ENCODE measurements around the gene SYMPK.

SYMPK gene

DNA sequence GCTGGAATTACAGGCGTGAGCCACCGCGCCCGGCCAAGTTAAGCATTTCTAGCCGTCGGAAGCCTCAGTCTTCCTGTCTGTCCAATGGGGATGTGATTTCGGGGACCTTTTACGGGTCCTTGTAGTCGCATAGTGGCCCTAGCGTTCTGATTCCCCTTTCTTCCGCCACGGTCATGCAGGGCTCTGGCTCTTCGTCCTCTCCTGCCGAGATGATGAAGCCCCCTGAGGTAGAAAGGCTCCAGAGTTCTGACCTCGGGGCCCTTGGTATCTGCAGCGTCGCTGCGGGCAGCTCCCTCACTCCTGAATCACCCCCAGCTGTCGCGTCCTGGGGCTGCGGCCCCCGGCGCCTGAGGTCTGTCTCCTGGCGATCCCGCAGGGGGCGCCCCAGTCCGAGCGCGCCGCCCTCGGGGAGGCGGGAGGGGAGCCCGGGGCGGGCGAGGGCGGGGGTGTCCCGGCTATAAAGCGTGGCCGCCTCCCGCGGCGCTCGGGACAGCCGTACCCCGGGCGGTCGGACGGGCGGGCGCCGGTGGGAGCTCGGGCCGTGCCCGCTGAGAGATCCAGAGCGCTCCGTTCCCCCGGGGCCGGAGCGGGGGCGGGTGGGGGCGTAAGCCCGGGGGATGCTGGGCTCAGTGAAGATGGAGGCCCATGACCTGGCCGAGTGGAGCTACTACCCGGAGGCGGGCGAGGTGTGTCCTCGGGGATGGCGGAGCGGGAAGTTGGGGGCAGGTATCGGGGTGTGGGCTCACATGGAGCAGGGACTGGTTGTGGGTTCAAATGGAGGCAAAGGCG is 1.1 kb upstream of the SYMPK start, which contains the start of gene FOXA3 (continued):
- no peak for TF ChIP-seq ZNF555 (tag by site-specific recombination; conservative IDR thresholded peaks at IDR 0.05)
- TF ChIP-seq ZNF174 (tag by site-specific recombination; IDR thresholded peaks at IDR 0.05): no peak
- no peak for TF ChIP-seq ZNF140 (tag by site-specific recombination; IDR thresholded peaks at IDR 0.05)
- TF ChIP-seq, protein P1, sequence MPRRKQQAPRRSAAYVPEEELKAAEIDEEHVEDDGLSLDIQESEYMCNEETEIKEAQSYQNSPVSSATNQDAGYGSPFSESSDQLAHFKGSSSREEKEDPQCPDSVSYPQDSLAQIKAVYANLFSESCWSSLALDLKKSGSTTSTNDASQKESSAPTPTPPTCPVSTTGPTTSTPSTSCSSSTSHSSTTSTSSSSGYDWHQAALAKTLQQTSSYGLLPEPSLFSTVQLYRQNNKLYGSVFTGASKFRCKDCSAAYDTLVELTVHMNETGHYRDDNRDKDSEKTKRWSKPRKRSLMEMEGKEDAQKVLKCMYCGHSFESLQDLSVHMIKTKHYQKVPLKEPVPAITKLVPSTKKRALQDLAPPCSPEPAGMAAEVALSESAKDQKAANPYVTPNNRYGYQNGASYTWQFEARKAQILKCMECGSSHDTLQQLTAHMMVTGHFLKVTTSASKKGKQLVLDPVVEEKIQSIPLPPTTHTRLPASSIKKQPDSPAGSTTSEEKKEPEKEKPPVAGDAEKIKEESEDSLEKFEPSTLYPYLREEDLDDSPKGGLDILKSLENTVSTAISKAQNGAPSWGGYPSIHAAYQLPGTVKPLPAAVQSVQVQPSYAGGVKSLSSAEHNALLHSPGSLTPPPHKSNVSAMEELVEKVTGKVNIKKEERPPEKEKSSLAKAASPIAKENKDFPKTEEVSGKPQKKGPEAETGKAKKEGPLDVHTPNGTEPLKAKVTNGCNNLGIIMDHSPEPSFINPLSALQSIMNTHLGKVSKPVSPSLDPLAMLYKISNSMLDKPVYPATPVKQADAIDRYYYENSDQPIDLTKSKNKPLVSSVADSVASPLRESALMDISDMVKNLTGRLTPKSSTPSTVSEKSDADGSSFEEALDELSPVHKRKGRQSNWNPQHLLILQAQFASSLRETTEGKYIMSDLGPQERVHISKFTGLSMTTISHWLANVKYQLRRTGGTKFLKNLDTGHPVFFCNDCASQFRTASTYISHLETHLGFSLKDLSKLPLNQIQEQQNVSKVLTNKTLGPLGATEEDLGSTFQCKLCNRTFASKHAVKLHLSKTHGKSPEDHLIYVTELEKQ (tag by site-specific recombination; IDR thresholded peaks at IDR 0.05; ENCODE audit: borderline replicate concordance): no peak
- no peak for TF ChIP-seq HOXC10 (CRISPR knock-in tag; IDR thresholded peaks at IDR 0.05)
- TF ChIP-seq ZNF335 (tag by site-specific recombination; conservative IDR thresholded peaks at IDR 0.05): peak; percentile 74
- TF ChIP-seq ZNF155 (tag by site-specific recombination; IDR thresholded peaks at IDR 0.05): no peak
- TF ChIP-seq ZFHX2 (tag by site-specific recombination; conservative IDR thresholded peaks at IDR 0.05): peak; percentile 81
- TF ChIP-seq, protein P2, sequence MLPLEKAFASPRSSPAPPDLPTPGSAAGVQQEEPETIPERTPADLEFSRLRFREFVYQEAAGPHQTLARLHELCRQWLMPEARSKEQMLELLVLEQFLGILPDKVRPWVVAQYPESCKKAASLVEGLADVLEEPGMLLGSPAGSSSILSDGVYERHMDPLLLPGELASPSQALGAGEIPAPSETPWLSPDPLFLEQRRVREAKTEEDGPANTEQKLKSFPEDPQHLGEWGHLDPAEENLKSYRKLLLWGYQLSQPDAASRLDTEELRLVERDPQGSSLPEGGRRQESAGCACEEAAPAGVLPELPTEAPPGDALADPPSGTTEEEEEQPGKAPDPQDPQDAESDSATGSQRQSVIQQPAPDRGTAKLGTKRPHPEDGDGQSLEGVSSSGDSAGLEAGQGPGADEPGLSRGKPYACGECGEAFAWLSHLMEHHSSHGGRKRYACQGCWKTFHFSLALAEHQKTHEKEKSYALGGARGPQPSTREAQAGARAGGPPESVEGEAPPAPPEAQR (tag by site-specific recombination; IDR thresholded peaks at IDR 0.05): no peak
- no peak for TF ChIP-seq ZFP69B (tag by site-specific recombination; IDR thresholded peaks at IDR 0.05)
- no peak for TF ChIP-seq ZNF324 (tag by site-specific recombination; IDR thresholded peaks at IDR 0.05)
- TF ChIP-seq ZNF239 (tag by site-specific recombination; IDR thresholded peaks at IDR 0.05): no peak
- TF ChIP-seq GLI2 (tag by site-specific recombination; IDR thresholded peaks at IDR 0.05; ENCODE audit: borderline replicate concordance, low read depth): no peak
- TF ChIP-seq, protein P3, sequence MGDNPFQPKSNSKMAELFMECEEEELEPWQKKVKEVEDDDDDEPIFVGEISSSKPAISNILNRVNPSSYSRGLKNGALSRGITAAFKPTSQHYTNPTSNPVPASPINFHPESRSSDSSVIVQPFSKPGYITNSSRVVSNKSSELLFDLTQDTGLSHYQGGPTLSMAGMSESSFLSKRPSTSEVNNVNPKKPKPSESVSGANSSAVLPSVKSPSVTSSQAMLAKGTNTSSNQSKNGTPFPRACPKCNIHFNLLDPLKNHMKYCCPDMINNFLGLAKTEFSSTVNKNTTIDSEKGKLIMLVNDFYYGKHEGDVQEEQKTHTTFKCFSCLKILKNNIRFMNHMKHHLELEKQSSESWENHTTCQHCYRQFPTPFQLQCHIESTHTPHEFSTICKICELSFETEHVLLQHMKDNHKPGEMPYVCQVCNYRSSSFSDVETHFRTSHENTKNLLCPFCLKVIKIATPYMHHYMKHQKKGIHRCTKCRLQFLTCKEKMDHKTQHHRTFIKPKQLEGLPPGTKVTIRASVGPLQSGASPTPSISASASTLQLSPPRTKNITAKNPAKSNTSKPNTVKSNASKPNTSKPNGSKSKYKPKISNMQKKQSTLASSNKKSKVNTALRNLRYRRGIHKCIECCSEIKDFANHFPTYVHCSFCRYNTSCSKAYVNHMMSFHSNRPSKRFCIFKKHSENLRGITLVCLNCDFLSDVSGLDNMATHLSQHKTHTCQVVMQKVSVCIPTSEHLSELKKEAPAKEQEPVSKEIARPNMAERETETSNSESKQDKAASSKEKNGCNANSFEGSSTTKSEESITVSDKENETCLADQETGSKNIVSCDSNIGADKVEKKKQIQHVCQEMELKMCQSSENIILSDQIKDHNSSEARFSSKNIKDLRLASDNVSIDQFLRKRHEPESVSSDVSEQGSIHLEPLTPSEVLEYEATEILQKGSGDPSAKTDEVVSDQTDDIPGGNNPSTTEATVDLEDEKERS (tag by site-specific recombination; IDR thresholded peaks at IDR 0.05): peak; percentile 74; the same call in 1 of the 2 replicates
- TF ChIP-seq SETDB1 (IDR thresholded peaks at IDR 0.05; ENCODE audit: insufficient read length, low read length): no peak
- TF ChIP-seq OVOL3 (tag by site-specific recombination; IDR thresholded peaks at IDR 0.05): no peak
- no peak for TF ChIP-seq SCRT1 (tag by site-specific recombination; IDR thresholded peaks at IDR 0.05; ENCODE audit: borderline replicate concordance)

DNA sequence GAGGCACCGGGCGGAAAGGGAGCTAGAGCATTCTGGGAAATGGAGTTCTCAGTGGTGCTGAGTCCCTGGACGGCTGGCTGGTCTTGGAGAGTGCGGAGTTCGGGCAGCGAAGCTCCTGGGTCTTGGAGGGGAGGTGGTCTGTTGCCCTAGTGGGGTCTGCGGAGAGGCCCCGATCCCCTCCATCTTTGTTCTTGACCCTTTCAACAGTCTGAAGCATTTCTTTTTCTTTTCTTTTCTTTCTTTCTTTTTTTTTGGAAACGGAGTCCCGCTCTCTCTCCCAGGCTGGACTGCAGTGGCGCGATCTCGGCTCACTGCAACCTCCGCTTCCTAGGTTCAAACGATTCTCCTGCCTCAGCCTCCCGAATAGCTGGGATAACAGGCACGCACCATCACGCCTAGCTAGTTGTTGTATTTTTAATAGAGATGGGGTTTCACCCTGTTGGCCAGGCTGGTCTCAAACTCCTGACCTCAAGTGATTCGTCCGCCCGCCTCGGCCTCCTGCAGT is 440 bp upstream of the SYMPK start:
- POLR2A ChIA-PET: interaction anchor here (0.6 to 3.7 kb wide), 19 partner anchors 10 to 737 kb away, joined by 3 to 39 read pairs (median 4); partner anchors contain the start of genes CALM3, CCDC61, CCDC8 and IRF2BP1
- H3K27ac ChIP-seq (ENCODE audit: extremely low read depth, low read depth, low read length): no peak overlapping the region
- no peak for TF ChIP-seq ZNF138 (tag by site-specific recombination; IDR thresholded peaks at IDR 0.05; ENCODE audit: borderline replicate concordance)
- TF ChIP-seq GLI4 (tag by site-specific recombination; IDR thresholded peaks at IDR 0.05): 0 out of 2 replicates have a peak, but pooled peaks have one; percentile 40
- TF ChIP-seq ZNF366 (tag by site-specific recombination; conservative IDR thresholded peaks at IDR 0.05): 0 out of 2 replicates have a peak, but pooled peaks have one; percentile 8
- peak; percentile 97 for TF ChIP-seq ZBTB17 (tag by site-specific recombination; IDR thresholded peaks at IDR 0.05)
- peak; percentile 13; the same call in 1 of the 2 replicates for TF ChIP-seq ZBTB7A (tag by site-specific recombination; IDR thresholded peaks at IDR 0.05; ENCODE audit: low read depth)
- TF ChIP-seq, protein P4, sequence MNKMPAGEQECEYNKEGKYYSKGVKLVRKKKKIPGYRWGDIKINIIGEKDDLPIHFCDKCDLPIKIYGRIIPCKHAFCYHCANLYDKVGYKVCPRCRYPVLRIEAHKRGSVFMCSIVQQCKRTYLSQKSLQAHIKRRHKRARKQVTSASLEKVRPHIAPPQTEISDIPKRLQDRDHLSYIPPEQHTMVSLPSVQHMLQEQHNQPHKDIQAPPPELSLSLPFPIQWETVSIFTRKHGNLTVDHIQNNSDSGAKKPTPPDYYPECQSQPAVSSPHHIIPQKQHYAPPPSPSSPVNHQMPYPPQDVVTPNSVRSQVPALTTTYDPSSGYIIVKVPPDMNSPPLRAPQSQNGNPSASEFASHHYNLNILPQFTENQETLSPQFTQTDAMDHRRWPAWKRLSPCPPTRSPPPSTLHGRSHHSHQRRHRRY (tag by site-specific recombination; IDR thresholded peaks at IDR 0.05): no peak
- TF ChIP-seq ZNF610 (tag by site-specific recombination; IDR thresholded peaks at IDR 0.05; ENCODE audit: borderline replicate concordance): no peak; the same call in 1 of the 2 replicates
- peak; percentile 79 for TF ChIP-seq ZNF785 (tag by site-specific recombination; IDR thresholded peaks at IDR 0.05)
- 0 out of 2 replicates have a peak, but pooled peaks have one; percentile 42 for TF ChIP-seq ZNF121 (tag by site-specific recombination; IDR thresholded peaks at IDR 0.05)
- 0 out of 2 replicates have a peak, but pooled peaks have one; percentile 4 for TF ChIP-seq ZNF211 (tag by site-specific recombination; IDR thresholded peaks at IDR 0.05; ENCODE audit: low read depth)

More for the DNA sequence above, 440 bp upstream of the SYMPK start:
- peak overlapping the region; percentile 29 for H3K4me3 ChIP-seq (ENCODE audit: low read depth, low read length)
- H3K9me3 ChIP-seq (ENCODE audit: control insufficient read depth, insufficient read depth, low read depth, low read length): no peaks in the 10 kb centered on the region
- H3K36me3 ChIP-seq (ENCODE audit: control insufficient read depth in 2 of 2, insufficient read depth in 1 of 2, low read length in 2 of 2): peaks cover 16 to 35% of the 10 kb centered on the region in 2 experiments
- H3K4me1 ChIP-seq (ENCODE audit: control insufficient read depth, insufficient read depth, low read length): peaks cover 10% of the 10 kb centered on the region
- CTCF ChIA-PET: interaction anchor here (0.6 to 6.6 kb wide), 11 partner anchors 18 to 369 kb away, joined by 3 to 91 read pairs (median 5); partner anchors contain the start of genes IRF2BP1 and MYPOP

Measured in HEK293 (cell line).